CD14-positive monocyte (primary cell): Measurements from ENCODE around the gene TMEM59L. TPM values are rescaled to one million over a fixed set of nuclear protein-coding genes. Genes with fewer than 3 reads are reported as not detected.

Experiments used
- DNase-seq, 3 donors: peaks; one replicate each; pipeline ENCODE4 v3.0.0-alpha.2; 2011 to 2022
- H2AFZ ChIP-seq: 2 replicates; pipeline ENCODE4 v1.6.0; 2012; ENCODE audit warnings: mild to moderate bottlenecking, low read depth, low read length, inconsistent platforms; ENCODE audit not compliant: insufficient read depth, poor library complexity, severe bottlenecking
- H3K27ac ChIP-seq, 2 donors: 1 replicate in 1 of 2; 2 replicates in 1 of 2; pipeline ENCODE4 v1.5.1; 2012 to 2013; ENCODE audit warnings: low read length in 2 of 2, control low read depth in 1 of 2, inconsistent platforms in 1 of 2, low read depth in 1 of 2, mild to moderate bottlenecking in 1 of 2
- H3K27me3 ChIP-seq, 2 donors: one replicate each; pipeline versions ENCODE4 v1.6.0 to v1.6.1; 2011 to 2013; ENCODE audit warnings: low read length in 2 of 2; ENCODE audit not compliant: control insufficient read depth in 2 of 2, insufficient read depth in 2 of 2
- H3K36me3 ChIP-seq, 2 donors: replicated peaks in 1 of 2; 1 replicate in 1 of 2; 2 replicates in 1 of 2; pipeline versions ENCODE4 v1.5.1 to v1.6.1; 2012 to 2013; ENCODE audit warnings: low read length in 2 of 2, control low read depth in 1 of 2, inconsistent platforms in 1 of 2, mild to moderate bottlenecking in 1 of 2; ENCODE audit not compliant: insufficient read depth in 2 of 2, control insufficient read depth in 1 of 2
- H3K4me1 ChIP-seq, 2 donors: 1 replicate in 1 of 2; 2 replicates in 1 of 2; pipeline versions ENCODE4 v1.5.1 to v1.6.1; 2012 to 2013; ENCODE audit warnings: low read length in 2 of 2, control low read depth in 1 of 2, inconsistent platforms in 1 of 2, mild to moderate bottlenecking in 1 of 2, moderate library complexity in 1 of 2; ENCODE audit not compliant: insufficient read depth in 2 of 2, control insufficient read depth in 1 of 2
- H3K4me2 ChIP-seq: replicated peaks from 2 replicates; pipeline ENCODE3; 2012; ENCODE audit warnings: low read length, moderate library complexity, mild to moderate bottlenecking; ENCODE audit not compliant: poor library complexity, severe bottlenecking; ENCODE audit errors: extremely low read depth
- H3K4me3 ChIP-seq, 3 experiments: fragments of 200-600 bp in 1 of 3; sonication (generic) in 1 of 3; replicated peaks in 1 of 3; 1 replicate in 2 of 3; 2 replicates in 1 of 3; pipeline ENCODE4 v1.5.1; 2011 to 2013; ENCODE audit warnings: low read length in 3 of 3, mild to moderate bottlenecking in 3 of 3, control low read depth in 2 of 3, low read depth in 2 of 3, inconsistent platforms in 1 of 3, moderate library complexity in 1 of 3
- H3K79me2 ChIP-seq: 2 replicates; pipeline ENCODE4 v1.6.0; 2012; ENCODE audit warnings: mild to moderate bottlenecking, control low read depth, inconsistent platforms, low read length, moderate library complexity; ENCODE audit not compliant: insufficient read depth
- H3K9ac ChIP-seq: 2 replicates; pipeline ENCODE4 v1.6.0; 2017; ENCODE audit warnings: low read length, mild to moderate bottlenecking; ENCODE audit not compliant: insufficient read depth, poor library complexity, severe bottlenecking
- H3K9me3 ChIP-seq, 2 donors: replicated peaks in 1 of 2; 1 replicate in 1 of 2; 2 replicates in 1 of 2; pipeline versions ENCODE4 v1.5.1 to v1.6.1; 2012 to 2013; ENCODE audit warnings: low read length in 2 of 2, control low read depth in 1 of 2; ENCODE audit not compliant: control insufficient read depth in 1 of 2, insufficient read depth in 1 of 2
- H4K20me1 ChIP-seq: 2 replicates; pipeline ENCODE4 v1.6.0; 2012; ENCODE audit warnings: mild to moderate bottlenecking, low read length, control low read depth, moderate library complexity; ENCODE audit not compliant: insufficient read depth
- H3K27ac Mint-ChIP-seq, 7 donors: one replicate each; pipeline ENCODE4 v1.8.0; 2020; ENCODE audit warnings: mild to moderate bottlenecking in 7 of 7, mixed read lengths in 7 of 7, moderate library complexity in 6 of 7, inconsistent platforms in 2 of 7
- H3K27me3 Mint-ChIP-seq, 3 donors: one replicate each; pipeline ENCODE4 v1.8.0; 2021 to 2022; ENCODE audit warnings: low read depth in 3 of 3, mild to moderate bottlenecking in 3 of 3, mixed read lengths in 3 of 3, moderate library complexity in 3 of 3, inconsistent platforms in 1 of 3
- H3K36me3 Mint-ChIP-seq, 2 donors: one replicate each; pipeline ENCODE4 v1.8.0; 2020; ENCODE audit warnings: mixed read lengths in 2 of 2, inconsistent platforms in 1 of 2, mild to moderate bottlenecking in 1 of 2
- H3K4me1 Mint-ChIP-seq: one replicate; pipeline ENCODE4 v1.8.0; 2020; ENCODE audit warnings: mild to moderate bottlenecking, mixed read lengths
- H3K4me3 Mint-ChIP-seq, 2 donors: one replicate each; pipeline ENCODE4 v1.8.0; 2020; ENCODE audit warnings: mild to moderate bottlenecking in 2 of 2, mixed read lengths in 2 of 2, moderate library complexity in 1 of 2
- H3K9me3 Mint-ChIP-seq, 7 donors: one replicate each; pipeline ENCODE4 v1.8.0; 2020 to 2022; ENCODE audit warnings: mixed read lengths in 7 of 7, mild to moderate bottlenecking in 6 of 7, moderate library complexity in 6 of 7, inconsistent platforms in 2 of 7
- WGBS: methylation state at CpG from one replicate; pipeline ENCODE4 v1.1.5; 2013; ENCODE audit warnings: missing lambda C conversion rate; ENCODE audit not compliant: insufficient coverage; 5-methylcytosine and 5-hydroxymethylcytosine counted together
- intact Hi-C, 2 donors: fragments of 100-400 bp; cut with micrococcal nuclease; formaldehyde crosslinking; loops; one replicate each; pipeline versions ENCODE4 v1.15.0 to v1.15.1; 2023
- polyA plus RNA-seq, 3 donors: library from polyadenylated mRNA; depleted of rRNA in 1 of 3; unstranded in 2 of 3; stranded (reverse) in 1 of 3; fragments of 300-500 nt in 2 of 3; fragments of >200 nt in 1 of 3; fragmentation: Illumina TruSeq in 2 of 3; gene quantifications; 1 replicate in 2 of 3; 2 replicates in 1 of 3; pipeline ENCODE4 v1.2.3, GENCODE V29; 2012 to 2021
- TF ChIP-seq, protein P1 (sequence below): fragments of 200-600 bp; IDR thresholded peaks from one replicate; pipeline ENCODE4 v1.8.0; 2022; ENCODE audit warnings: antibody characterized with exemption, mild to moderate bottlenecking

The TMEM59L gene
- polyA plus RNA-seq, 3 donors, result not detected

DNA sequence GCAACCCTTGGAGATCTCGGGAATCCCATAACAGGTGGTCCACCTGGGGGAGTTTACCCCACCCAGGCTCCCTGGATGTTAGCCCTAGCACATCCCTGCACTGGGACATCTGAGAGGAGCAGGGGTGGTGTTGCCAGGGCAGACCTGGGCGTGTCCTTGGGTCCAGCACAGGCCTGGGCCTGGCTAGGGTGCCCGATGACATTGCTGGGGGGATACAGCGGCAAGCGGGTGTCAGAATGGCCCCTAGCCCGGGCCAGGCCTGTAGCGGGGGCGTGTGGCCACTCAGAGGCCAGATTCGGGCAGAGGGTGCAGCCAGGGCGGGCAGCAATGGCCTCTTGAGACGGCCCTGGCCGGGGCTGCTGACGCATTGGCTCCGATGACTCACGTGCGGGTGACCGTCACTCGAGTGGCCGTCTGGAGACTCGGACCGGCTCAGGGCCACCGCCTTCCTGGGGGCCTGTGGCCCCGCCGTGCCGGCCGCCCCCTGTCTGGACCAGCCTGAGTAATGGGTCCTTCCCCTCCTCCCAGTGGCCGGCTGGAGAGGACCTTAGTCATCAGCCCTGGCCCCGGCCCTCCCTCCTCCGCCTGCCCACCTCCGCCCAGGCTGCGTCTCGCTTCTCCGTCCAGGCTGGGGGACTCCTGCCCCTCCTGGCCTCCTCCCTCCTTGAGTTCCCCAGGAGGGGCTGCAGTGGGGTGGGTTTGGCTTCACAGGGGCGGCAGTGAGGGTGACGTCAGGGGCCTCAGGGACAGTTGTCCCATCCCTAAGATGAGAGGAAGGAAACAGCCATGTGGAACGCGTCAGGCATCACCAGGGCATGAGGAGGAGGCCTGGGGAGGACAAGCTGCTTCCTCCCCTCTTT is 47.6 kb downstream of the TMEM59L start:
- Histone ChIP-seq H3K79me2 (no peaks in the 10 kb centered on the region), H3K27ac (no peak overlapping the region), H3K9ac (no peak overlapping the region), H3K4me2 (no peak overlapping the region), H3K27me3 (no peaks in the 10 kb centered on the region), H3K9me3 (no peaks in the 10 kb centered on the region), H3K36me3 (peaks cover 0 to 8% of the 10 kb centered on the region in 2 donors), H3K4me1 (peaks cover 9 to 14% of the 10 kb centered on the region in 2 donors), H2AFZ (no peak overlapping the region), H3K4me3 (no peak overlapping the region), H4K20me1 (peaks cover 55% of the 10 kb centered on the region)
- Mint-ChIP-seq H3K27ac (peak overlapping the region in 2 of 7 donors; percentile 28 to 46), H3K4me1 (peaks cover 29% of the 10 kb centered on the region), H3K4me3 (no peak overlapping the region), H3K27me3 (peaks cover 8 to 11% (median 9%) of the 10 kb centered on the region in 3 donors), H3K9me3 (peaks cover 0 to 5% (median 3%) of the 10 kb centered on the region in 7 donors), H3K36me3 (peaks cover 9 to 25% of the 10 kb centered on the region in 2 donors)
- DNase-seq, result no peak
- WGBS, result 95% methylated on average over 28 of the region's 37 CpGs
- TF ChIP-seq, protein P1, sequence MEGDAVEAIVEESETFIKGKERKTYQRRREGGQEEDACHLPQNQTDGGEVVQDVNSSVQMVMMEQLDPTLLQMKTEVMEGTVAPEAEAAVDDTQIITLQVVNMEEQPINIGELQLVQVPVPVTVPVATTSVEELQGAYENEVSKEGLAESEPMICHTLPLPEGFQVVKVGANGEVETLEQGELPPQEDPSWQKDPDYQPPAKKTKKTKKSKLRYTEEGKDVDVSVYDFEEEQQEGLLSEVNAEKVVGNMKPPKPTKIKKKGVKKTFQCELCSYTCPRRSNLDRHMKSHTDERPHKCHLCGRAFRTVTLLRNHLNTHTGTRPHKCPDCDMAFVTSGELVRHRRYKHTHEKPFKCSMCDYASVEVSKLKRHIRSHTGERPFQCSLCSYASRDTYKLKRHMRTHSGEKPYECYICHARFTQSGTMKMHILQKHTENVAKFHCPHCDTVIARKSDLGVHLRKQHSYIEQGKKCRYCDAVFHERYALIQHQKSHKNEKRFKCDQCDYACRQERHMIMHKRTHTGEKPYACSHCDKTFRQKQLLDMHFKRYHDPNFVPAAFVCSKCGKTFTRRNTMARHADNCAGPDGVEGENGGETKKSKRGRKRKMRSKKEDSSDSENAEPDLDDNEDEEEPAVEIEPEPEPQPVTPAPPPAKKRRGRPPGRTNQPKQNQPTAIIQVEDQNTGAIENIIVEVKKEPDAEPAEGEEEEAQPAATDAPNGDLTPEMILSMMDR, result no peak
- intact Hi-C loops, result no loop called here

- no peak overlapping the region for H3K9ac ChIP-seq
These were observed 48.4 kb downstream of the TMEM59L start for GRCh38 chr19:18660939-18661670.

More at GRCh38 chr19:18660939-18661670, 48.4 kb downstream of the TMEM59L start:
- Histone ChIP-seq H3K4me3 (no peak overlapping the region), H3K9me3 (no peaks in the 10 kb centered on the region), H3K79me2 (no peaks in the 10 kb centered on the region), H4K20me1 (peaks cover 47% of the 10 kb centered on the region), H3K27me3 (no peaks in the 10 kb centered on the region), H3K27ac (no peak overlapping the region), H3K4me2 (no peak overlapping the region), H3K36me3 (peaks cover 2 to 16% of the 10 kb centered on the region in 2 donors), H3K4me1 (peaks cover 9 to 14% of the 10 kb centered on the region in 2 donors), H2AFZ (no peak overlapping the region)
- peaks cover 29% of the 10 kb centered on the region for H3K4me1 Mint-ChIP-seq
- 91% methylated on average over 8 of the region's 10 CpGs for WGBS
- peaks cover 0 to 5% (median 3%) of the 10 kb centered on the region in 7 donors for H3K9me3 Mint-ChIP-seq
- no peak for DNase-seq
- H3K27ac Mint-ChIP-seq, result peak overlapping the region in 1 of 7 donors; percentile 15
- intact Hi-C loops, result no loop called here
- H3K27me3 Mint-ChIP-seq, result peaks cover 8 to 9% (median 8%) of the 10 kb centered on the region in 3 donors
- peaks cover 9 to 30% of the 10 kb centered on the region in 2 donors for H3K36me3 Mint-ChIP-seq
- TF ChIP-seq, protein P1, result no peak
- H3K4me3 Mint-ChIP-seq, result no peak overlapping the region
